ENCODE measurements around the gene GCGR. TPM values are rescaled to one million over a fixed set of nuclear protein-coding genes. Genes with fewer than 3 reads are reported as not detected.

GCGR gene
- total RNA-seq, 2 experiments from 2014 or later, result not detected

- H3K27me3 Mint-ChIP-seq, result no peaks in the 10 kb centered on the region
- ATAC-seq (ENCODE audit: poor library complexity), result peak; percentile 86
- H3K4me1 Mint-ChIP-seq (ENCODE audit: low read depth), result peaks cover 29% of the 10 kb centered on the region
- H3K27ac Mint-ChIP-seq, result peak overlapping the region; percentile 96
- Histone ChIP-seq H3K9me3 (ENCODE audit: control insufficient read depth in 1 of 2, insufficient read depth in 1 of 2, low read length in 2 of 2) (no peaks in the 10 kb centered on the region), H3K4me3 (ENCODE audit: low read length) (peak overlapping the region; percentile 63), H3K4me1 (ENCODE audit: insufficient read depth, low read length) (peaks cover 60% of the 10 kb centered on the region), H3K27me3 (ENCODE audit: control insufficient read depth in 1 of 2, insufficient read depth in 2 of 2, low read length in 2 of 2) (no peaks in the 10 kb centered on the region), H3K27ac (ENCODE audit: low read depth in 1 of 2, low read length in 2 of 2) (peak overlapping the region; percentile 93 to 95), H3K36me3 (ENCODE audit: insufficient read depth, low read length) (peaks cover 41% of the 10 kb centered on the region)
- H3K9me3 Mint-ChIP-seq, result no peaks in the 10 kb centered on the region
- TF ChIP-seq, protein P1, sequence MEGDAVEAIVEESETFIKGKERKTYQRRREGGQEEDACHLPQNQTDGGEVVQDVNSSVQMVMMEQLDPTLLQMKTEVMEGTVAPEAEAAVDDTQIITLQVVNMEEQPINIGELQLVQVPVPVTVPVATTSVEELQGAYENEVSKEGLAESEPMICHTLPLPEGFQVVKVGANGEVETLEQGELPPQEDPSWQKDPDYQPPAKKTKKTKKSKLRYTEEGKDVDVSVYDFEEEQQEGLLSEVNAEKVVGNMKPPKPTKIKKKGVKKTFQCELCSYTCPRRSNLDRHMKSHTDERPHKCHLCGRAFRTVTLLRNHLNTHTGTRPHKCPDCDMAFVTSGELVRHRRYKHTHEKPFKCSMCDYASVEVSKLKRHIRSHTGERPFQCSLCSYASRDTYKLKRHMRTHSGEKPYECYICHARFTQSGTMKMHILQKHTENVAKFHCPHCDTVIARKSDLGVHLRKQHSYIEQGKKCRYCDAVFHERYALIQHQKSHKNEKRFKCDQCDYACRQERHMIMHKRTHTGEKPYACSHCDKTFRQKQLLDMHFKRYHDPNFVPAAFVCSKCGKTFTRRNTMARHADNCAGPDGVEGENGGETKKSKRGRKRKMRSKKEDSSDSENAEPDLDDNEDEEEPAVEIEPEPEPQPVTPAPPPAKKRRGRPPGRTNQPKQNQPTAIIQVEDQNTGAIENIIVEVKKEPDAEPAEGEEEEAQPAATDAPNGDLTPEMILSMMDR (IDR thresholded peaks at IDR 0.05), result no peak
- ChIA-PET POLR2A (interaction anchor here (0.6 to 2.5 kb wide), 12 partner anchors 10 to 349 kb away, joined by 3 to 63 read pairs (median 4); partner anchors contain the start of genes ARHGDIA, ARL16, CCDC137 and DCXR), CTCF (interaction anchor here (1.2 kb wide), 1 partner anchor 9 kb away, joined by 3 read pairs; no protein-coding TSS in a partner anchor)
- H3K4me3 Mint-ChIP-seq, result peak overlapping the region; percentile 94
- peak; percentile 98 to 100 (median 99) for DNase-seq
- peaks cover 19% of the 10 kb centered on the region for H3K36me3 Mint-ChIP-seq (ENCODE audit: low read depth)
- intact Hi-C loops (cut with DNase I, micrococcal nuclease), result loop anchor here (1.0 to 10.0 kb wide), 8 partner anchors 10 to 346 kb away; partner anchors contain the start of genes ARHGDIA (in 2 of the 2), MCRIP1 (in 2 of the 2), ACTG1 (in 1 of the 2) and ARL16 (in 1 of the 2)
Measured at GRCh38 chr17:81860756-81861568, 57.0 kb downstream of the GCGR start.

- peaks cover 72% of the 10 kb centered on the region for H3K4me1 ChIP-seq (ENCODE audit: insufficient read depth, low read length)
Measured at GRCh38 chr17:81863123-81863675, 59.2 kb downstream of the GCGR start.

More at GRCh38 chr17:81863123-81863675, 59.2 kb downstream of the GCGR start:
- no peaks in the 10 kb centered on the region for H3K9me3 Mint-ChIP-seq
- H3K27ac Mint-ChIP-seq, result peak overlapping the region; percentile 73
- ChIA-PET CTCF (no interaction called here), POLR2A (interaction anchor here (0.8 to 1.3 kb wide), 3 partner anchors 10 to 180 kb away, joined by 4 to 5 read pairs (median 4); partner anchors contain the start of genes ARL16, HGS and SIRT7)
- no peaks in the 10 kb centered on the region for H3K9me3 ChIP-seq (ENCODE audit: control insufficient read depth in 1 of 2, insufficient read depth in 1 of 2, low read length in 2 of 2)
- DNase-seq (no peak), ATAC-seq (ENCODE audit: poor library complexity) (no peak)
- H3K36me3 ChIP-seq (ENCODE audit: insufficient read depth, low read length), result peaks cover 39% of the 10 kb centered on the region
- H3K36me3 Mint-ChIP-seq (ENCODE audit: low read depth), result peaks cover 39% of the 10 kb centered on the region
- TF ChIP-seq, protein P1 (IDR thresholded peaks at IDR 0.05), result no peak
- intact Hi-C loops (cut with DNase I, micrococcal nuclease), result loop anchor here (5.0 to 10.0 kb wide), 2 partner anchors 181 to 348 kb away; partner anchors contain the start of genes ACTG1 (in 1 of the 2), ARL16 (in 1 of the 2) and HGS (in 1 of the 2)
- H3K4me3 ChIP-seq (ENCODE audit: low read length), result no peak overlapping the region
- H3K4me1 Mint-ChIP-seq (ENCODE audit: low read depth), result peaks cover 38% of the 10 kb centered on the region
- H3K27me3 Mint-ChIP-seq, result no peaks in the 10 kb centered on the region
- H3K27ac ChIP-seq (ENCODE audit: low read depth in 1 of 2, low read length in 2 of 2), result no peak overlapping the region
- peak overlapping the region; percentile 78 for H3K4me3 Mint-ChIP-seq
- H3K27me3 ChIP-seq (ENCODE audit: control insufficient read depth in 1 of 2, insufficient read depth in 2 of 2, low read length in 2 of 2), result no peaks in the 10 kb centered on the region

Other genes with a start within 250 kb of the GCGR start
- 10 to 100 TPM; 61.0 to 62.4 TPM for gene NPLOC4, start 167.0 kb upstream of the GCGR start, total RNA-seq
- under 1 TPM in 1 of 2 experiments, not detected in 1; 0.17 TPM for gene TSPAN10, start 167.0 kb upstream of the GCGR start, total RNA-seq
- gene PDE6G, start 147.6 kb upstream of the GCGR start, total RNA-seq, result under 1 TPM; 0.49 to 0.92 TPM
- gene OXLD1, start 137.5 kb upstream of the GCGR start, total RNA-seq, result 10 to 100 TPM; 24.6 to 25.3 TPM
- gene CCDC137, start 137.4 kb upstream of the GCGR start, total RNA-seq, result 10 to 100 TPM; 20.8 to 21.7 TPM
- gene ARL16, start 120.4 kb upstream of the GCGR start, total RNA-seq, result 10 to 100 TPM; 35.7 to 38.5 TPM
- gene HGS, start 120.1 kb upstream of the GCGR start, total RNA-seq, result 100 to 1,000 TPM; 118 to 127 TPM
- gene MRPL12, start 100.8 kb upstream of the GCGR start, total RNA-seq, result 10 to 100 TPM; 26.2 to 26.5 TPM
- gene SLC25A10, start 91.9 kb upstream of the GCGR start, total RNA-seq, result 1 to 10 TPM; 4.6 TPM
- gene MCRIP1, start 29.1 kb downstream of the GCGR start, total RNA-seq, result 10 to 100 TPM; 36.9 to 37.7 TPM
- not detected for gene PPP1R27, start 30.9 kb downstream of the GCGR start, total RNA-seq
- gene P4HB, start 56.4 kb downstream of the GCGR start, total RNA-seq, result 100 to 1,000 TPM; 223 to 233 TPM
- gene ARHGDIA, start 67.2 kb downstream of the GCGR start, total RNA-seq, result 100 to 1,000 TPM; 706 to 715 TPM
- gene ALYREF, start 87.4 kb downstream of the GCGR start, total RNA-seq, result 100 to 1,000 TPM in 1 of 2 experiments, 10 to 100 TPM in 1; 93.3 to 101 TPM
- gene ANAPC11, start 87.6 kb downstream of the GCGR start, total RNA-seq, result 10 to 100 TPM; 27.9 to 28.9 TPM
- under 1 TPM in 1 of 2 experiments, not detected in 1; 0.20 TPM for gene NPB, start 98.1 kb downstream of the GCGR start, total RNA-seq
- 10 to 100 TPM; 18.7 to 18.9 TPM for gene PCYT2, start 107.2 kb downstream of the GCGR start, total RNA-seq
- gene SIRT7, start 114.0 kb downstream of the GCGR start, total RNA-seq, result 10 to 100 TPM; 56.7 to 57.5 TPM
- 10 to 100 TPM; 10.8 to 13.3 TPM for gene MAFG, start 123.6 kb downstream of the GCGR start, total RNA-seq
- gene PYCR1, start 133.2 kb downstream of the GCGR start, total RNA-seq, result 1 to 10 TPM in 1 of 2 experiments, under 1 TPM in 1; 0.38 to 1.0 TPM
- gene MYADML2, start 143.1 kb downstream of the GCGR start, total RNA-seq, result not detected
- gene NOTUM, start 157.0 kb downstream of the GCGR start, total RNA-seq, result not detected
- 10 to 100 TPM; 19.1 to 22.7 TPM for gene ASPSCR1, start 173.5 kb downstream of the GCGR start, total RNA-seq
- 10 to 100 TPM; 14.9 to 19.6 TPM for gene CENPX, start 218.7 kb downstream of the GCGR start, total RNA-seq
- gene LRRC45, start 219.2 kb downstream of the GCGR start, total RNA-seq, result 10 to 100 TPM; 17.7 to 17.9 TPM
- 1 to 10 TPM; 3.3 to 5.3 TPM for gene RAC3, start 227.5 kb downstream of the GCGR start, total RNA-seq
- gene DCXR, start 233.5 kb downstream of the GCGR start, total RNA-seq, result 100 to 1,000 TPM; 103 to 119 TPM
- 10 to 100 TPM; 28.1 to 31.2 TPM for gene RFNG, start 247.7 kb downstream of the GCGR start, total RNA-seq
- 10 to 100 TPM; 64.6 to 69.3 TPM for gene GPS1, start 247.7 kb downstream of the GCGR start, total RNA-seq

Measured in CD4-positive, alpha-beta T cell (primary cell).